HepG2 (cell line): Measurements from ENCODE around the gene ACTRT2.

Experiments
- CAMTA2 ChIP-seq: sonication (generic); formaldehyde crosslinking; IDR thresholded peaks from 2 replicates; pipeline ENCODE4 v1.4.0; 2020; ENCODE audit warnings: mild to moderate bottlenecking, missing genetic modification reagents, borderline replicate concordance
- EZH2 ChIP-seq: conservative IDR thresholded peaks from 2 replicates; pipeline ENCODE4 v1.6.1; 2012; ENCODE audit warnings: mild to moderate bottlenecking, low read depth, low read length, moderate library complexity
- ZNF281 ChIP-seq: sonication (generic); formaldehyde crosslinking; IDR thresholded peaks from 2 replicates; pipeline ENCODE4 v1.4.0; 2020; ENCODE audit warnings: missing genetic modification reagents, borderline replicate concordance

GRCh38 chr1:2980073-2980791, 41.0 kb upstream of the ACTRT2 start:
- TF ChIP-seq CAMTA2 (CRISPR knock-in tag) (no peak), EZH2 (no peak), ZNF281 (no peak)
